Activated CD8-positive, alpha-beta memory T cell treated with anti-CD3 and anti-CD28 coated beads for 48 hours (primary cell): ENCODE measurements around the gene GPR183.

Experiments
- DNase-seq, 3 experiments: peaks; one replicate each; pipeline ENCODE4 v3.0.0-alpha.2; 2020; ENCODE audit warnings: low read depth in 2 of 3, low spot score in 2 of 3

Gene GPR183

GRCh38 chr13:99272481-99272880 is 34.7 kb downstream of the GPR183 start:
- DNase-seq, result no peak

- DNase-seq, result no peak
Observed at GRCh38 chr13:99271249-99271648, 36.0 kb downstream of the GPR183 start.

- no peak for DNase-seq
Observed at GRCh38 chr13:99270518-99270917, 36.7 kb downstream of the GPR183 start.

DNA sequence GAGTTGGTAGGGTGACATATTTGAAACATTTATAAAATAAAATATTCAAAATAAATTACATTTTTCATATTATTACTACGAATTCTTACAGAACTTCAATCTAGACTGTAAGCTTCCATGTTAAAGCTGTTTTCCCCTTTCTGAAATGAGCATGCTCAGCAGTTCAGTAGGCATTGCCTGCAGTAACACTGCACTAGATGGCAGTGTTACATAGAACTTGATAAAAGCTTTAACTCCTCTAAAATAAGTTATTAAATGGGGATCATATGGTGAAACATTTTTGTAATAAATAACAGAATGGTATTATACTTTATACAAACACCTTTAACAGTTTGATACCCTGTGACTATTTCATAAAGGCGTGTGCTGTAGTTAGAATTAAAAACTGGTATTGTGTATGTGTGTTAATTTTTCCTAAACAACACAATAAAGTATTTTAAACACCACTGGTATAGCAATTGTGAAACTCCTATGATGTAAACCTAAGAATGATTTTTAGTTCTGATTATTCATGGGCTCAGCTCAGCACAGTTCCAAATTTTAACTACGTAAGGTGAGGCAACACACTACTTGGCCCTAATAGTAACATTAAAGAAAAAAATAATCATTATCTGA is 37.5 kb downstream of the GPR183 start:
- DNase-seq, result no peak

DNA sequence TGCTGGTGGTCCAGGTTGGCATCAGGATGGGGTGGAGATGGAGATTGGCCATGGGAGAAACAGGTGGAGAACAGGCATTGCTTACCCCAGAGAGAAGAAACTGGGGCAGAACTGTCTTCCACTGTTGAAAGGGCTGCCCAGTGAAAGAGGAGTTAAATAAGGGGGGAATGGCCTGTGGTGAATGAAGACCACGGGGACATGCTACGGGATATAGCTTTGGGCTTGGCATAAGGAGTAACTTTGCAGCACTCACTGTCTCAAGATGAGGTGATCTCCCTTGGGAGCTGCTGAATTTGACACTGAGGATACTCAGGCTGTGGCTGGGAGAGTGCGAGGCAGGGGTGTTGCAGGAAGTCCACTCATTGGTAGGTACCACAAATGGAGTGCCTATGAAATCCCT is 38.4 kb downstream of the GPR183 start:
- no peak for DNase-seq

GRCh38 chr13:99267927-99268326 is 39.3 kb downstream of the GPR183 start:
- DNase-seq, result no peak

DNA sequence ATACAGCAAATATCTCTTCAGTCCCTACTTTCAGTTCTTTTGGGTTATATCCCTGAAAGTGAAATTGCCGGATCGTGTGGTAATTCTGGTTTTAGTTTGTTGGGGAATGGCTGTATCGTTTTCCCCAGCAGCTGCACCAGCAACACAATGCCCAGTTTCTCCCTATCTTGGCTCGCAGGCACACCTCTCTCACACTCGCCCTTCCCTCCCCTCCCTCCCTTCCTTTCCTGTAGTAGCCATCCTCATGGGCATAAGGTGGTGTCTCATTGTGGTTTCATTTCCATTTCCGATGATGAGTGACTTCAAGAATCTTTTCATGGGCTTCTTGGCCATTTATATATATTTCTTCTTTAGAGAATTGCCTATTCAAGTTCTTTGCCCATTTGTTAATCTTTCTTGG is 40.4 kb downstream of the GPR183 start:
- no peak for DNase-seq

DNA sequence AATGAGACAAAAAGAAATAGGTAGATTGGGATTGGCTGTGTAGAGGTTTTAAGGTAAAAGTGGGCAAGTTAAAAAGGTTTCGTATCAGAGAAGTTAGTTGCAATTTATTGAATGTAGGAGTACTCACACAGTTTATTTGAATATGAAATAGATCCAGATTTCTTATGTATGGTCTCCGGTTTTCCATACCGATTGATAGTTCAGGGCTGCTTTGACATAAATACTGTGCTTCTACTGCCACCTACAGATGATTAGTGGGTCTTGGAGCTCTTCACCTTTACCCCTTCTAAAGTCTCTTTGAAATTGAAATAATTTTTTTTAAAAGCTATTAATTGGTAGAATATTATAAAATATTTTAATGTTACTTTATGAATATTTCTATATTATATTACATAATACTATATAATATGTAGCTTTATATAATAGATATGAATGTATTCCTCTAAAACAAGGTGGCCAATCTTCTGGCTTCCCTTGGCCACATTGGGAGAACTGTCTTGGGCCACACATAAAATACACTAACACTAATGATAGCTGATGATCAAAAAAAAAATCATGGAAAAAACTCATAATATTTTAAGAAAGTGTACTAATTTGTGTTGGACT is 41.3 kb downstream of the GPR183 start:
- no peak for DNase-seq

GRCh38 chr13:99265162-99265800 is 41.9 kb downstream of the GPR183 start:
- no peak for DNase-seq

GRCh38 chr13:99264051-99264450 is 43.1 kb downstream of the GPR183 start:
- no peak for DNase-seq

DNA sequence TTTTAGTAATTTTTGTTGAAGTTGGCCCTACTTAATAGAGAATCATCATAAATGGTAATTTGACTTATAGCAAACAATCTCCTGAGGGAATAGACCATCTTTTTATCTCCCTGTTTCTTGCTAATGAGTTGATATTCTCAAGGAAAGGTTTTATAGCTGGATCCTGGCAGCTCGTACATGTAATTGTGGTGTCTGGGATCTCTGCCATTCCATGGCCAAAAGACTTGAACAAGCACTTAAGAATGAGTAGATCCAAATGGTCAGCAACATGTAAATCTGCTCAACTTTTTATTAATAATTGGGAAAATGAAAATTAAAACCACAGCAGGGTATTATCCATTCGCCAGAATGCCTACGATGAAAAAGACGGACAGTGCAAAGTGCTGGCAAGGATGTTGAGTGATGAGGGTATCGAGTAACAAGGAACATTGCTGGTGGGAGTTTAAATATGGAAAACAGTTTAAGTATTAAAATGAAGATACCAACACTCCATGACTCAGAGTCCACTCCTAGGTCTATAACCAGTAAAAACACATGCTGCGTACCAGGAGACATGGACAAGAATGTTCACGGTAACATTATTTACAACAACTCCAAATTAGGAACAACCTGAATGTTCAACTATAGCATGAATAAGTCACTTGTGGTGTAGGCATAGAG is 43.9 kb downstream of the GPR183 start:
- DNase-seq, result no peak

- DNase-seq, result no peak
Observed at GRCh38 chr13:99261059-99261458, 46.1 kb downstream of the GPR183 start.

DNA sequence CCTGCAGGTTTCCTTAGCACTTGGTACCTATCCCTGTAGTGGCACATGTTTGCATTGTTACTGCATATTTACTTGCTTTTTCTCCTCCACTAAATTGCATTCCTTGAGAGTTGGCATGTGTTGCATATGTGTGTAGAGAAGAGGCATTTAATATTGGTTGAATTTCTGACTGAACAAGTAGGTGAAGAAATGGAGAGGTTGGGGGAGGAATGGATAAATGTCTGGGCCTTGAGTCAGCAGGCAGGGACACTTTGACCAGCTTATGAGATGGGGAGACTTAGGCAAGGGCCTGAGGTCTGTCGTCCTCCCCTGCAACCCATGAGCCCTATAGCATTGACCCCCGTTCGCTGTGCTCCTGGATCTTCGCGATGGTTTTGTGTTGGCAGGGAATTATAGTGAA is 47.0 kb downstream of the GPR183 start:
- DNase-seq, result no peak

DNA sequence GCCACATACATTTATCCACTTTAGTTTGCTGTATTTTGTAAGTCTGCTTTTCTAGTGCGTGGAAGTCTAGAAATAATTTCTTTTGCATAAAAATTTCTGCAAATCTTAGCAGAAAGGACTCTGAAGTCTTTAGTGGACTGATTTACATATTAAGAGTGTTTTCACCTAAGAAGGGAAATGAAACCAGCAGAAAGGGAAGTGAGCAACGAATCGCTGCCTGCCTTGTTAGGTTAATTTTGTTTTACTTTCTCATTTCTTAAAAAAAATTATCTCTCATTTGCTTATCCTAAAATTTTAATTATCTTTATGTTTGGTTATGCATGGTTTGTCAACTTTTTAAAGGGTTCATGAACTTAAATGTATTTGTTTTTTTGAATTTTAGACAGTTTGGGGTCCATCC is 48.3 kb downstream of the GPR183 start:
- no peak for DNase-seq

GRCh38 chr13:99258210-99258860 is 48.9 kb downstream of the GPR183 start, which contains the start of gene GPR18:
Gene GPR18, minus strand, starts transcription at chr13:99258379. Its CDS starts 2,507 bp downstream, at chr13:99255872.
- no peak for DNase-seq

DNA sequence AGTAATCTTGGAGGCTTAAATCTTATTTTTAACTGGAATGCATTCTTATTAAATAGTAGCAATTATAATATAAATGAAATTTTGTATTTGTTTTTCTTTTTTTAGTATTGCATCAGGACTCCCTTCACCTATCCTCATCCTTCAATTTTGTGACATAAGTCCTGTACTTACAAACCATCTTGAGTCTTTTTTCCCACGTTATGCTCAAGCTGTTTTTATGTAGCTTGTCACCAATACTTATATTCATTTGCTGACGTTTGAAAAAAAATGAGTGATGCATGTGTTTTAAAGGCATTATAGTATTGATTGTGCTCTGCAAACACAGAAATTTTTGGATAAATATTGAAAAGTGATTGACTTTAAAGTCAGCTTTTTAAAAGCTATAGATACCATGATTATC is 49.9 kb downstream of the GPR183 start:
- DNase-seq, result no peak

GRCh38 chr13:99256709-99257108 is 50.5 kb downstream of the GPR183 start:
- no peak for DNase-seq

GRCh38 chr13:99256283-99256682 is 50.9 kb downstream of the GPR183 start:
- no peak for DNase-seq

DNA sequence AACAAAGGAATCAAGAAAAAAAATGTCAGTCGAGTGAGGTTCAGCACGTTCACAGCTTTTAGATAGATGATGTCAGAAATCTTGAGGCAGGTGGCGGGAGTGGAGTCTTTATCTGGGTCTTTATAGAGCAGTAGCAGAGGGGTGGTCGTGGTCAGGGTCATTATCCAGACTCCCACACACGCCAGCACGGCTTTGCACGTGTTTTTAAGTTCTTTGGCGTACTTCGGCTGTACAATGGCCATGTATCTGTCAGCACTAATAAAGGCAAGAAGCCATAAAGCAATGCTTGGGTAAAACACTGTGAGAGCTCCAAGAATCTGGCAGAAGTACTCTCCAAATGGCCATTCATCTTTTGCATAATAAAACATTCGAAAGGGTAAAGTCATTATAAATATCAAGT is 51.9 kb downstream of the GPR183 start:
- no peak for DNase-seq

- DNase-seq, result no peak
Observed at GRCh38 chr13:99254830-99255229, 52.4 kb downstream of the GPR183 start.

GRCh38 chr13:99251921-99252320 is 55.3 kb downstream of the GPR183 start:
- no peak for DNase-seq
